CD4-positive, alpha-beta memory T cell (primary cell): ENCODE measurements around the gene GRM5. TPM values are rescaled to one million over a fixed set of nuclear protein-coding genes. Genes with fewer than 3 reads are reported as not detected.

Source experiments
- CTCF ChIA-PET: fragments of 350-600 bp; sonication (Branson Sonifier 250); formaldehyde crosslinking; loops from one replicate; lab custom pipeline; 2021; ENCODE audit warnings: inconsistent platforms; ENCODE audit not compliant: partially characterized antibody; lab: Charles Lee
- POLR2A ChIA-PET: fragments of 350-600 bp; sonication (Branson Sonifier 250); formaldehyde crosslinking; loops from one replicate; lab custom pipeline; 2021; ENCODE audit not compliant: partially characterized antibody; lab: Charles Lee
- DNase-seq, 5 donors: peaks; one replicate each; pipeline versions ENCODE4 v3.0.0 to v3.0.0-alpha.2; 2020 to 2022; ENCODE audit warnings: mixed read lengths in 1 of 5
- H3K27ac ChIP-seq: one replicate; pipeline ENCODE4 v1.7.0; 2013; ENCODE audit warnings: low read depth, low read length
- H3K27me3 ChIP-seq: 2 replicates; pipeline ENCODE4 v1.7.0; 2013; ENCODE audit warnings: mild to moderate bottlenecking, low read length, moderate library complexity; ENCODE audit not compliant: insufficient read depth
- H3K36me3 ChIP-seq: 2 replicates; pipeline ENCODE4 v1.7.0; 2013; ENCODE audit warnings: mild to moderate bottlenecking, low read length, moderate library complexity; ENCODE audit not compliant: insufficient read depth
- H3K4me1 ChIP-seq: 2 replicates; pipeline ENCODE4 v1.7.0; 2013; ENCODE audit warnings: mild to moderate bottlenecking, low read length, moderate library complexity; ENCODE audit not compliant: insufficient read depth
- H3K4me3 ChIP-seq, 2 donors: one replicate each; pipeline ENCODE4 v1.7.0; 2013; ENCODE audit warnings: low read length in 2 of 2, mild to moderate bottlenecking in 1 of 2
- H3K9me3 ChIP-seq, 2 donors: one replicate each; pipeline ENCODE4 v1.7.0; 2013; ENCODE audit warnings: low read length in 2 of 2, control low read depth in 1 of 2; ENCODE audit not compliant: control insufficient read depth in 1 of 2
- H3K27ac Mint-ChIP-seq, 7 donors: one replicate each; pipeline ENCODE4 v1.8.0; 2020 to 2021; ENCODE audit warnings: mixed read lengths in 7 of 7, mild to moderate bottlenecking in 6 of 7, inconsistent platforms in 3 of 7, moderate library complexity in 3 of 7
- H3K27me3 Mint-ChIP-seq, 2 donors: one replicate each; pipeline ENCODE4 v1.8.0; 2020 to 2021; ENCODE audit warnings: mixed read lengths in 2 of 2
- H3K36me3 Mint-ChIP-seq, 2 donors: one replicate each; pipeline ENCODE4 v1.8.0; 2020 to 2021; ENCODE audit warnings: mixed read lengths in 2 of 2, inconsistent platforms in 1 of 2, mild to moderate bottlenecking in 1 of 2
- H3K4me1 Mint-ChIP-seq, 4 donors: one replicate each; pipeline ENCODE4 v1.8.0; 2020 to 2021; ENCODE audit warnings: mixed read lengths in 4 of 4, mild to moderate bottlenecking in 1 of 4
- H3K4me3 Mint-ChIP-seq, 8 donors: one replicate each; pipeline ENCODE4 v1.8.0; 2020 to 2021; ENCODE audit warnings: mixed read lengths in 8 of 8, mild to moderate bottlenecking in 7 of 8, moderate library complexity in 6 of 8, inconsistent platforms in 3 of 8
- H3K9me3 Mint-ChIP-seq, 8 donors: one replicate each; pipeline ENCODE4 v1.8.0; 2020 to 2021; ENCODE audit warnings: mixed read lengths in 8 of 8, mild to moderate bottlenecking in 5 of 8, inconsistent platforms in 3 of 8, moderate library complexity in 1 of 8
- intact Hi-C: fragments of 100-400 bp; cut with micrococcal nuclease; formaldehyde crosslinking; loops from one replicate; pipeline ENCODE4 v1.15.1; 2023
- polyA plus RNA-seq, 2 donors: library from polyadenylated mRNA; unstranded; fragments of 300-500 nt; fragmentation: Illumina TruSeq; gene quantifications; one replicate each; pipeline ENCODE4 v1.2.3, GENCODE V29; 2021
- total RNA-seq, 2 experiments: library from RNA; stranded (reverse); gene quantifications; one replicate each; pipeline ENCODE4 v1.2.3, GENCODE V29; 2021

GRM5 gene
- total and polyA plus RNA-seq, 4 experiments from 2014 or later = not detected

DNA sequence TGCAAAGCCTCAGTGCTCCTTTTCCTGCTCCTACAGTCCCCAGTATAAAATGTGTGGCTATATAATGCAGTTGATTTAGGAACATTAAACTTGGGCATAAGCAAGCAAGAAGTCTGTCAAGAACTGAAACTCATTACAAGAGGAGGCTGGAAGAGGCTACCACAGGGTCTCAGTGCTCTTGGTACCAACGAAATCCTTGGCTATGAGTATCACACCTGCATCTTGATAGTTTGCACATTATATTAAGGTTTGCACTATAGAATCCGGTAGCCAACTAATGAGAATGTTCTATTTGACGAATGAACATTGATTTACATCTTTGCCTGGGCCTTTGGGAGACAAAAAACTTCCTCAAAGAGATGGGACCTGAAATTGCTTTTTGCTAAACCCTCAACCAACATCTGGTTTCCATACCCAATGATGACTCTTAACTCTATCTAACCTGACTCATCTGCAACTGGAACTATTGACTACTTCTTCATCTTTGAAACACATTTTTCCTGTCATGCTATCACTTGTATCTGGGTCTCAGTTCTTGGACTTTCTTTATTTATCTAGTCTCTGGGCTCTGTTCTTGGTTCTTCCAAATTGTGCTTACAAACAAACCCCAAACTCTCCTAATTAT lies 521.0 kb downstream of the GRM5 start:
- Mint-ChIP-seq H3K27ac (no peak overlapping the region), H3K4me1 (peaks cover 2 to 5% (median 4%) of the 10 kb centered on the region in 4 donors), H3K36me3 (no peaks in the 10 kb centered on the region), H3K27me3 (peaks cover 0 to 3% of the 10 kb centered on the region in 2 donors), H3K9me3 (no peaks in the 10 kb centered on the region), H3K4me3 (no peak overlapping the region)
- Histone ChIP-seq H3K36me3 (no peaks in the 10 kb centered on the region), H3K4me3 (no peak overlapping the region), H3K27ac (no peak overlapping the region), H3K27me3 (no peaks in the 10 kb centered on the region), H3K9me3 (no peaks in the 10 kb centered on the region), H3K4me1 (no peaks in the 10 kb centered on the region)
- intact Hi-C loops = loop anchor here (1.0 to 5.0 kb wide), 6 partner anchors 207 to 528 kb away; partner anchors contain the start of gene CTSC
- DNase-seq = no peak
- ChIA-PET POLR2A (no interaction called here), CTCF (interaction anchor here (0.7 to 11.3 kb wide), 12 partner anchors 7 to 530 kb away, joined by 3 to 110 read pairs (median 6); no protein-coding TSS in a partner anchor)

DNA sequence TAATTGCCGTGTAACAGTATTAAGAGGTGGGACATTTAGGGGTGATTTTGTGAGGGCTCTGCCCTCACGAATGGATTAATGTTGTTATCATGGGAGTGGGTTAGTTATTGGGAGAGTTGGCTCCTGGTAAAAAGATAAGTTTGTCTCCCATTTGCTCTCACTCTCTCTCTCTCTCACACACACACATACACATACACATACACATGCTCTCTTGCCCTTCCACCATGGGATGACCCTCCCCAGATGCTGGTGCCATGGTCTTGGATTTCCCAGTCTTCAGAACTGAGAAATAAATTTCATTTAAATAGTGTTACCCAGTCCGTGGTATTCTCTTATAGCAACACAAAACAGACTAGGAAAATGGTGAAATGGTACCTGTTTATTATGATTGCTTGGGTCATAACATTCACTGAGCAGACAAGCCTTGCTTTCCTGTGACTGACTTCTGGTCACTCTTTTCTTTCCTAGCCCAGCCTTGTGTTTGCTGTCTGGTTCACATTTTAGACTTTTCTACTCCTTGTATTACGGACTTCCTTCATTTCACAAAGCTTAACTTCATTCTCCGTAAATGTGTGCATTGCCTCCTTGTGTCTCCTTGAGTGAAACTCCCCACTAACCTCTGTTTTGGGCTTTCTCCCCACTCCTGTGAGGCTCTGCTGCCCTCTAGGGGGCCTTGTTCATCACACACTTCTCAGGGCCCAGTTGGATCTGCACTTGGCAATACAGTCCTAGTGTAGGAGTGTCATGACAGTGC lies 521.7 kb downstream of the GRM5 start:
- Histone ChIP-seq H3K27ac (no peak overlapping the region), H3K9me3 (no peaks in the 10 kb centered on the region), H3K36me3 (no peaks in the 10 kb centered on the region), H3K4me1 (no peaks in the 10 kb centered on the region), H3K4me3 (no peak overlapping the region), H3K27me3 (no peaks in the 10 kb centered on the region)
- ChIA-PET CTCF (interaction anchor here (0.6 to 5.1 kb wide), 23 partner anchors 8 to 1191 kb away, joined by 3 to 77 read pairs (median 5); partner anchors contain the start of gene CTSC), POLR2A (no interaction called here)
- H3K36me3 Mint-ChIP-seq = no peaks in the 10 kb centered on the region
- no peaks in the 10 kb centered on the region for H3K9me3 Mint-ChIP-seq
- H3K27ac Mint-ChIP-seq = peak overlapping the region in 4 of 7 donors; percentile 2 to 44 (median 17)
- peaks cover 0 to 3% of the 10 kb centered on the region in 2 donors for H3K27me3 Mint-ChIP-seq
- intact Hi-C loops = loop anchor here (1.0 to 5.0 kb wide), 7 partner anchors 207 to 665 kb away; partner anchors contain the start of gene CTSC
- peak overlapping the region in 1 of 8 donors; percentile 68 for H3K4me3 Mint-ChIP-seq
- peaks cover 2 to 5% (median 4%) of the 10 kb centered on the region in 4 donors for H3K4me1 Mint-ChIP-seq
- peak; percentile 56 to 74 (median 72) for DNase-seq

DNA sequence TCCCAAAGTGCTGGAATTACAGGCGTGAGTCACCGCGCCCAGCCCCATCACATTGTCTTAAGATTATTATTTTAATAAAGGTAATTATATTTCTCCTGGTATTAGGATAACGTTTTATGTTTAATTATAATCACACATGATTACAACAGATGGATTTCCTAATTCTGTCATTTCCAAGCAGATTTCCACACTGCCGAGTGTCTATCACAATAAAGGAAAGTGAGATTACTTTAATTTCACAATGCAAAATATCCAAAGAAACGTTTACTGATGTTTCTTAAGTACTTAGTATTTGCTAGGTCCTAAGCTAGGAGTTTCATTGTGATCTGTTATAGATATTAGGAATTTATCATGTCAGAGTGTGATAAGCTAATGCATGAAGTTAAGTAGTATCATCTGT lies 524.8 kb downstream of the GRM5 start:
- Mint-ChIP-seq H3K4me1 (peaks cover 2 to 5% (median 4%) of the 10 kb centered on the region in 4 donors), H3K9me3 (no peaks in the 10 kb centered on the region), H3K27me3 (no peaks in the 10 kb centered on the region), H3K4me3 (no peak overlapping the region), H3K36me3 (no peaks in the 10 kb centered on the region), H3K27ac (no peak overlapping the region)
- no peak for DNase-seq
- ChIA-PET POLR2A (no interaction called here), CTCF (interaction anchor here (1.6 to 5.1 kb wide), 4 partner anchors 11 to 525 kb away, joined by 4 to 77 read pairs (median 30); no protein-coding TSS in a partner anchor)
- Histone ChIP-seq H3K27ac (no peak overlapping the region), H3K4me3 (no peak overlapping the region), H3K9me3 (no peaks in the 10 kb centered on the region), H3K4me1 (no peaks in the 10 kb centered on the region), H3K27me3 (no peaks in the 10 kb centered on the region), H3K36me3 (no peaks in the 10 kb centered on the region)
- intact Hi-C loops = loop anchor here (5.0 kb wide), 1 partner anchor 204 kb away; the partner anchor contains the start of gene CTSC

DNA sequence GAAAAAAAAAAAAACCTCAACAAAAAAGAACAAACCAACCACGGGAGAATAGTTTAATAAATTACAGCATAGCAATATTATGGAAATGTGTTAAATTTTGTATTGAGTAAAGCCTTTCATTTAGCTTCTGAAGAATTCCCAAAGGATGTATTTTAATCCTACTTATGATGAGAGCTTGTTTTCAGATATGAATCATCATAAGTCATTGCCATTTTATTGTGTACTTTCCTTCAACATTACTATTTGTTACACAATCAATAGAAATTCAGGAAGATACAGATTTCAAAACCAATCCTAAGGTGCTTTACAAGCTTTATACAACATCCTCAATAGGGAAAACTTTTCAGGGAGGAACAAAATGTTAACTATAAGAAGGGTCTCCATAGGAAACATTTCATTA lies 527.7 kb downstream of the GRM5 start:
- intact Hi-C loops = no loop called here
- Histone ChIP-seq H3K36me3 (no peaks in the 10 kb centered on the region), H3K4me3 (no peak overlapping the region), H3K27ac (no peak overlapping the region), H3K4me1 (no peaks in the 10 kb centered on the region), H3K9me3 (no peaks in the 10 kb centered on the region), H3K27me3 (no peaks in the 10 kb centered on the region)
- Mint-ChIP-seq H3K4me3 (no peak overlapping the region), H3K4me1 (no peaks in the 10 kb centered on the region), H3K36me3 (no peaks in the 10 kb centered on the region), H3K27ac (no peak overlapping the region), H3K27me3 (no peaks in the 10 kb centered on the region), H3K9me3 (peaks cover 0 to 1% (median 0%) of the 10 kb centered on the region in 8 donors)
- ChIA-PET POLR2A (no interaction called here), CTCF (interaction anchor here (0.9 to 2.4 kb wide), 5 partner anchors 8 to 522 kb away, joined by 3 to 11 read pairs (median 5); no protein-coding TSS in a partner anchor)
- DNase-seq = no peak

DNA sequence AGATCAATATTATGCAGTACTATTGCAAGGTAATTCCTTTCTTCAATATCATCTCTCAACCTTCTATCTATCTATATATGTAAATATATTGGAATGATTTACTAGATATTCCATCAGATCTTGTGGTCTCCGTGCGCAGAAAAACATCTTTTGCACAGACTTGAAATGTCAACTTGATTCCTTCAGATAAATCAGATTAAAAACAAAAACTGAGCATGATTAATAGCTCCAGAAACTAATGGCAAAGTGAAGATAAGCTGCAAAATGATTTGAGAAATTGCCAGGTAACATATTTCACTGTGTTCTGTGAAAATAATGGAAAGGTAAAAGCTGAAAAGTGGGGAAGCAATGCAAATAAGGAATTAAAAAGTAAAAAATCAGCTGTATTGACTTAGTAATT lies 528.2 kb downstream of the GRM5 start:
- Histone ChIP-seq H3K27ac (no peak overlapping the region), H3K4me1 (no peaks in the 10 kb centered on the region), H3K27me3 (no peaks in the 10 kb centered on the region), H3K4me3 (no peak overlapping the region), H3K9me3 (no peaks in the 10 kb centered on the region), H3K36me3 (no peaks in the 10 kb centered on the region)
- CTCF ChIA-PET = interaction anchor here (0.9 to 2.4 kb wide), 3 partner anchors 9 to 521 kb away, joined by 3 to 11 read pairs (median 10); no protein-coding TSS in a partner anchor
- no peaks in the 10 kb centered on the region for H3K4me1 Mint-ChIP-seq
- no peak overlapping the region for H3K4me3 Mint-ChIP-seq
- no peak for DNase-seq
- POLR2A ChIA-PET = no interaction called here
- H3K36me3 Mint-ChIP-seq = no peaks in the 10 kb centered on the region
- no peak overlapping the region for H3K27ac Mint-ChIP-seq
- intact Hi-C loops = no loop called here
- no peaks in the 10 kb centered on the region for H3K27me3 Mint-ChIP-seq
- peaks cover 0 to 1% (median 0%) of the 10 kb centered on the region in 8 donors for H3K9me3 Mint-ChIP-seq

DNA sequence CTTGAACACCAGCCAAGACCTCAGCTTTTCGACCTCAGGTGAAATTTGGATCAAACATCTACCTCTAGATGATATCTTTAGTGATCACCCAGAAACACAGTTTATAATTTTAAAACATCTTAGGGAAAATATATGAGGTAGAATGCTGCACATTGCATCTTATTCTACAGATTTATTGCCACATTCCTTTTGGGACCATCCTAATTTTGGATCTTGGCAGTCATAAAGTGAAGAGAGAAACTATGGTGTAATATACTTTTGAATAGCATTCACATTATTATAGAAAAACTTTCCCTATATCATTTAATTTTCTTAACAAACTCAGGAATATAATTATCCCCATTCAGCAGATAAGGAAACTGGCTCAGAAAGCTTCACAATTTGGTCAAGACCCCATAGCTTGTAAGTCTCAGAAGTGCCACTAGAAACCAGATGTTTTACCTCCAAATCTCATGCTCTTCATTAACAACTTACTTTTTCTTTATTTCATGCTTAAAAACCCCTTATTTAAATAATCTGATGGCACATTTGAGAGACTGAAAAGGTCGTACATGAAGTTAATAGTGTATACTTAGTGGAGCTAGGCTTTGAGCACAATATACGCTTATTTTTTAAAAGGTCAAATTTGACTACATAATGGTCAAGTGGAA lies 529.0 kb downstream of the GRM5 start:
- Mint-ChIP-seq H3K27ac (no peak overlapping the region), H3K36me3 (no peaks in the 10 kb centered on the region), H3K27me3 (no peaks in the 10 kb centered on the region), H3K4me1 (no peaks in the 10 kb centered on the region), H3K4me3 (no peak overlapping the region), H3K9me3 (peaks cover 0 to 1% (median 0%) of the 10 kb centered on the region in 8 donors)
- Histone ChIP-seq H3K36me3 (no peaks in the 10 kb centered on the region), H3K27ac (no peak overlapping the region), H3K4me1 (no peaks in the 10 kb centered on the region), H3K9me3 (no peaks in the 10 kb centered on the region), H3K27me3 (no peaks in the 10 kb centered on the region), H3K4me3 (no peak overlapping the region)
- ChIA-PET POLR2A (no interaction called here), CTCF (interaction anchor here (1.0 to 2.3 kb wide), 5 partner anchors 7 to 433 kb away, joined by 3 to 10 read pairs (median 3); no protein-coding TSS in a partner anchor)
- intact Hi-C loops = no loop called here
- DNase-seq = no peak
